CD4-positive, alpha-beta T cell (primary cell): ENCODE data around the gene DDX24. TPM values are rescaled to one million over a fixed set of nuclear protein-coding genes. Genes with fewer than 3 reads are reported as not detected.
"Not testable (repeated sequence)": the region's sequence is repeated elsewhere in the genome, so short reads cannot be mapped to it uniquely, and the experiment has no call there.

Source experiments
- ATAC-seq: fragments of 200-7000 bp; cut with Tn5 transposase; one replicate; pipeline ENCODE4 v1.10.0; 2022; ENCODE audit warnings: mild to moderate bottlenecking; ENCODE audit not compliant: poor library complexity
- CTCF ChIA-PET: fragments of 350-600 bp; sonication (Branson Sonifier 250); formaldehyde crosslinking; loops from one replicate; lab custom pipeline; 2021; ENCODE audit warnings: antibody characterized with exemption, inconsistent platforms; lab: Charles Lee
- POLR2A ChIA-PET: fragments of 350-600 bp; sonication (Branson Sonifier 250); formaldehyde crosslinking; loops from one replicate; lab custom pipeline; 2021; ENCODE audit warnings: antibody characterized with exemption, inconsistent platforms; lab: Charles Lee
- DNase-seq, 14 experiments: peaks; one replicate each; pipeline ENCODE4 v3.0.0-alpha.2; 2013 to 2020; ENCODE audit warnings: mixed read lengths in 2 of 14
- H3K27ac ChIP-seq, 2 donors: one replicate each; pipeline versions ENCODE4 v1.5.1 to v1.7.0; 2013; ENCODE audit warnings: low read length in 2 of 2, low read depth in 1 of 2, mild to moderate bottlenecking in 1 of 2
- H3K27me3 ChIP-seq, 2 experiments: 1 replicate in 1 of 2; 2 replicates in 1 of 2; pipeline versions ENCODE4 v1.6.1 to v1.7.0; 2013; ENCODE audit warnings: low read length in 2 of 2, control low read depth in 1 of 2, mild to moderate bottlenecking in 1 of 2, moderate library complexity in 1 of 2; ENCODE audit not compliant: insufficient read depth in 2 of 2, control insufficient read depth in 1 of 2
- H3K36me3 ChIP-seq: one replicate; pipeline ENCODE4 v1.6.1; 2013; ENCODE audit warnings: low read length, control low read depth; ENCODE audit not compliant: insufficient read depth
- H3K4me1 ChIP-seq: one replicate; pipeline ENCODE4 v1.6.1; 2013; ENCODE audit warnings: low read length, control low read depth; ENCODE audit not compliant: insufficient read depth
- H3K4me3 ChIP-seq: one replicate; pipeline ENCODE4 v1.5.1; 2013; ENCODE audit warnings: mild to moderate bottlenecking, low read length, moderate library complexity
- H3K9me3 ChIP-seq, 2 experiments: 1 replicate in 1 of 2; 2 replicates in 1 of 2; pipeline versions ENCODE4 v1.6.1 to v1.7.0; 2013; ENCODE audit warnings: low read length in 2 of 2, mild to moderate bottlenecking in 2 of 2, control low read depth in 1 of 2, moderate library complexity in 1 of 2; ENCODE audit not compliant: control insufficient read depth in 1 of 2, insufficient read depth in 1 of 2
- H3K27ac Mint-ChIP-seq: one replicate; pipeline ENCODE4 v1.8.0; 2020; ENCODE audit warnings: mixed read lengths
- H3K27me3 Mint-ChIP-seq: one replicate; pipeline ENCODE4 v1.8.0; 2021; ENCODE audit warnings: mixed read lengths
- H3K36me3 Mint-ChIP-seq: one replicate; pipeline ENCODE4 v1.8.0; 2021; ENCODE audit warnings: low read depth, mixed read lengths
- H3K4me1 Mint-ChIP-seq: one replicate; pipeline ENCODE4 v1.8.0; 2021; ENCODE audit warnings: low read depth, mixed read lengths
- H3K4me3 Mint-ChIP-seq: one replicate; pipeline ENCODE4 v1.8.0; 2020; ENCODE audit warnings: mild to moderate bottlenecking, mixed read lengths
- H3K9me3 Mint-ChIP-seq: one replicate; pipeline ENCODE4 v1.8.0; 2020; ENCODE audit warnings: mixed read lengths
- intact Hi-C, 2 experiments: fragments of 100-400 bp; cut with DNase I in 1 of 2; cut with micrococcal nuclease in 1 of 2; formaldehyde crosslinking; loops; one replicate each; pipeline versions ENCODE4 v1.15.1 to v1.9.0; 2023 to 2025; cut with DNase I, micrococcal nuclease
- total RNA-seq, 174 experiments: library from RNA in 2 of 174; stranded (reverse) in 2 of 174; gene quantifications; one replicate each; pipeline ENCODE4 v1.2.3 and lab custom pipeline; 2021 to 2026
- TF ChIP-seq, protein P1 (sequence below): fragments of 200-600 bp; IDR thresholded peaks from one replicate; pipeline ENCODE4 v1.8.0; 2022; ENCODE audit warnings: antibody characterized with exemption, mild to moderate bottlenecking

Gene DDX24
- total RNA-seq, 2 experiments from 2014 or later, result 678 to 711 TPM

DNA sequence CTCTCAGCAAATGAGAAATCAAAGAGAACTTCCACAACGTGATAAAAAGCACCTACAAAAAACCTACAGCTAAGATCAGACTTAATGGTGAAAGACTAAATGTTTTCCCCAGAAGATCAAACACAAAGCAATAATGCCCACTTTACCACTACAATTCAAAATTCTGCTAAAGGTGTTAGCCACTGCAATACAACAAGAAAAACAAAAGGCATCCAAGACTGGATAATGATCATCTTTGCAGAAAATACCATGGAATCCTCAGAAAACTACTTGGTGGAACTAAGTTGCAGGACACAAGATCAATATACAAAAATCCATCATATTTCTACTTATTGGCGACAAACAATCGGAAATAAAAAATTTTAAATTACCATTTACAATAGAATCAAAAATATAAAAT is 6.5 kb downstream of the DDX24 start:
- Histone ChIP-seq H3K9me3 (peaks cover 9 to 11% of the 10 kb centered on the region in 2 experiments), H3K27ac (no peak overlapping the region), H3K4me3 (no peak overlapping the region), H3K27me3 (no peaks in the 10 kb centered on the region), H3K4me1 (peaks cover 26% of the 10 kb centered on the region), H3K36me3 (peaks cover 37% of the 10 kb centered on the region)
- H3K36me3 Mint-ChIP-seq, result peaks cover 95% of the 10 kb centered on the region
- ChIA-PET CTCF (no interaction called here), POLR2A (interaction anchor here (1.5 kb wide), 1 partner anchor 9 kb away, joined by 5 read pairs; no protein-coding TSS in a partner anchor)
- H3K27ac Mint-ChIP-seq, result no peak overlapping the region
- intact Hi-C loops, result no loop called here
- DNase-seq (no peak), ATAC-seq (no peak)
- H3K9me3 Mint-ChIP-seq, result peaks cover 12% of the 10 kb centered on the region
- TF ChIP-seq, protein P1, sequence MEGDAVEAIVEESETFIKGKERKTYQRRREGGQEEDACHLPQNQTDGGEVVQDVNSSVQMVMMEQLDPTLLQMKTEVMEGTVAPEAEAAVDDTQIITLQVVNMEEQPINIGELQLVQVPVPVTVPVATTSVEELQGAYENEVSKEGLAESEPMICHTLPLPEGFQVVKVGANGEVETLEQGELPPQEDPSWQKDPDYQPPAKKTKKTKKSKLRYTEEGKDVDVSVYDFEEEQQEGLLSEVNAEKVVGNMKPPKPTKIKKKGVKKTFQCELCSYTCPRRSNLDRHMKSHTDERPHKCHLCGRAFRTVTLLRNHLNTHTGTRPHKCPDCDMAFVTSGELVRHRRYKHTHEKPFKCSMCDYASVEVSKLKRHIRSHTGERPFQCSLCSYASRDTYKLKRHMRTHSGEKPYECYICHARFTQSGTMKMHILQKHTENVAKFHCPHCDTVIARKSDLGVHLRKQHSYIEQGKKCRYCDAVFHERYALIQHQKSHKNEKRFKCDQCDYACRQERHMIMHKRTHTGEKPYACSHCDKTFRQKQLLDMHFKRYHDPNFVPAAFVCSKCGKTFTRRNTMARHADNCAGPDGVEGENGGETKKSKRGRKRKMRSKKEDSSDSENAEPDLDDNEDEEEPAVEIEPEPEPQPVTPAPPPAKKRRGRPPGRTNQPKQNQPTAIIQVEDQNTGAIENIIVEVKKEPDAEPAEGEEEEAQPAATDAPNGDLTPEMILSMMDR, result no peak
- no peaks in the 10 kb centered on the region for H3K27me3 Mint-ChIP-seq
- H3K4me1 Mint-ChIP-seq, result peaks cover 81% of the 10 kb centered on the region
- H3K4me3 Mint-ChIP-seq, result peak overlapping the region; percentile 64

DNA sequence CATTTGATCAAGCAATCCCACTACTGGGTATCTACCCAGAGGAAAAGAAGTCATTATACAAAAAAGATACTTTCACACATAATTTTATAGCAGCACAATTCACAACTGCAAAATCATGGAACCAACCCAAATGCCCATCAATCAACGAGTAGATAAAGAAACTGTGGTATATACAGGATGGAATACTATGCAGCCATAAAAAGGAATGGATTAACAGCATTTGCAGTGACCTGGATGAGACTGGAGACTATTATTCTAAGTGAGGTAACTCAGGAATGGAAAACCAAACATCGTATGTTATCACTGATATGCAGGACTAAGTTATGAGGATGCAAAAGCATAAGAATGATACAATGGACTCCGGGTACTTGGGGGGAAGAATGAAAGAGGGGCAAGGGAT is 8.9 kb downstream of the DDX24 start:
- H3K27ac Mint-ChIP-seq, CTCF ChIA-PET, H3K4me1 ChIP-seq, DNase-seq, H3K27ac ChIP-seq, ATAC-seq, POLR2A ChIA-PET, H3K27me3 ChIP-seq, H3K4me3 ChIP-seq, H3K27me3 Mint-ChIP-seq, intact Hi-C loops: not testable (repeated sequence)
- Histone ChIP-seq H3K36me3 (peaks cover 13% of the 10 kb centered on the region), H3K9me3 (peaks cover 9 to 12% of the 10 kb centered on the region in 2 experiments)
- H3K4me1 Mint-ChIP-seq, result peaks cover 81% of the 10 kb centered on the region
- H3K4me3 Mint-ChIP-seq, result peak overlapping the region; percentile 14
- peaks cover 95% of the 10 kb centered on the region for H3K36me3 Mint-ChIP-seq
- peaks cover 16% of the 10 kb centered on the region for H3K9me3 Mint-ChIP-seq

DNA sequence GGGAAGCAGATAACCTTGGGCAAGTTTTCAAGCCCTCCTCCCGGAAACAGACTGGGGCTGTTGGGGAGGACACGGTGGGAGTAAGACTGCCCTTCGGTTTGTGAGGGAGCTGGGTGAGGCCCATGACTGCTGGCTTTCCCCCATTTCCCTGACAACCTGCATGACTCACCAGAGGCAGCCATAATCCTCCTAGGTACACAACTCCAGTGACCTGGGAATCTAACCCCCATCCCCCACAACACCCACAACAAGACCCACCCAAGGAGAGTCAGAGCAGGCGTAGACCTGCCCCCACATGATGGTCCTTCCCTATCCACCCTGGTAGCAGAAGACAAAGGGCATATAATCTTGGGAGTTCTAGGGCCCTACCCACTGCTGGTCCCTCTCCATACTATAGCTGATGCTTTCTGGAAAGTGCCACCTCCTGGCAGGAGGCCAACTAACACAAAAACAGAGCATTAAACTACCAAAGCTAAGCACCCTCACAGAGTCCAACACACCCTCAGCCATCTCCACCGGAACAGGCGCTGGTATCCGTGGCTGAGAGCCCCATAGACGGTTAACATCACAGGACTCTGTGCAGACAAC is 14.8 kb downstream of the DDX24 start:
- TF ChIP-seq, protein P1, result no peak
- DNase-seq, result no peak
- ATAC-seq, result no peak
- intact Hi-C loops, result no loop called here
- no peaks in the 10 kb centered on the region for H3K27me3 Mint-ChIP-seq
- no peaks in the 10 kb centered on the region for H3K27me3 ChIP-seq
- POLR2A ChIA-PET, result interaction anchor here (1.0 to 2.2 kb wide), 3 partner anchors 11 to 15 kb away, joined by 3 to 8 read pairs (median 4); partner anchors contain the start of genes DDX24 and IFI27L1
- CTCF ChIA-PET, result no interaction called here
- H3K9me3 Mint-ChIP-seq, result peaks cover 9% of the 10 kb centered on the region
- H3K27ac Mint-ChIP-seq, result no peak overlapping the region
- H3K4me1 Mint-ChIP-seq, result peaks cover 95% of the 10 kb centered on the region
- peaks cover 27% of the 10 kb centered on the region for H3K4me1 ChIP-seq
- peaks cover 98% of the 10 kb centered on the region for H3K36me3 Mint-ChIP-seq
- H3K36me3 ChIP-seq, result peaks cover 29% of the 10 kb centered on the region
- no peak overlapping the region for H3K27ac ChIP-seq
- peaks cover 0 to 7% of the 10 kb centered on the region in 2 experiments for H3K9me3 ChIP-seq
- no peak overlapping the region for H3K4me3 ChIP-seq
- H3K4me3 Mint-ChIP-seq, result peak overlapping the region; percentile 23
